Prostate gland (tissue), 2 donors: ENCODE results near the gene MBP.

Source experiments
- CTCF ChIP-seq, 4 experiments: fragments of 200-600 bp in 2 of 4; fragments of 450-650 bp in 2 of 4; sonication (generic) in 2 of 4; IDR thresholded peaks; 1 replicate in 3 of 4; 2 replicates in 1 of 4; pipeline ENCODE4 v1.5.1; 2016 to 2019; ENCODE audit warnings: antibody characterized with exemption in 4 of 4, mild to moderate bottlenecking in 2 of 4, moderate library complexity in 2 of 4
- POLR2A ChIP-seq: fragments of 450-650 bp; IDR thresholded peaks from one replicate; pipeline ENCODE4 v1.6.1; 2016; ENCODE audit warnings: antibody characterized with exemption, mild to moderate bottlenecking
- POLR2AphosphoS5 ChIP-seq: sonication (generic); formaldehyde crosslinking; IDR thresholded peaks from one replicate; pipeline ENCODE4 v1.6.1; 2017; ENCODE audit warnings: antibody characterized with exemption

- TF ChIP-seq CTCF (IDR thresholded peaks at IDR 0.05) (no peak), POLR2A (no peak), POLR2AphosphoS5 (no peak)
Observed at GRCh38 chr18:77178559-77178958, 46.0 kb upstream of the MBP start.
